DND-41 (cell line): ENCODE measurements around the gene ING1.

ENCODE experiments used
- ATAC-seq: fragments of 200-7000 bp; cut with Tn5 transposase; 3 replicates; pipeline ENCODE4 v1.9.1; 2021; ENCODE audit warnings: low read depth; ENCODE audit not compliant: insufficient read depth
- DNase-seq: peaks from one replicate; pipeline ENCODE4 v3.0.0-alpha.2; 2020
- H2AFZ ChIP-seq: 2 replicates; pipeline ENCODE4 v1.6.0; 2012; ENCODE audit warnings: low read depth, low read length
- H3K27ac ChIP-seq: 2 replicates; pipeline ENCODE4 v1.5.1; 2012; ENCODE audit warnings: low read length, inconsistent platforms
- H3K27me3 ChIP-seq: fragments of 200-600 bp; sonication (generic); 2 replicates; pipeline ENCODE4 v1.6.0; 2012; ENCODE audit warnings: low read length, mild to moderate bottlenecking, inconsistent platforms; ENCODE audit not compliant: insufficient read depth, poor library complexity
- H3K36me3 ChIP-seq: 2 replicates; pipeline ENCODE4 v1.5.1; 2012; ENCODE audit warnings: low read length, inconsistent platforms; ENCODE audit not compliant: insufficient read depth
- H3K4me1 ChIP-seq: 2 replicates; pipeline ENCODE4 v1.5.1; 2012; ENCODE audit warnings: mild to moderate bottlenecking, low read length; ENCODE audit not compliant: insufficient read depth
- H3K4me2 ChIP-seq: 2 replicates; pipeline ENCODE4 v1.6.0; 2012; ENCODE audit warnings: mild to moderate bottlenecking, moderate library complexity, low read length, inconsistent platforms; ENCODE audit not compliant: insufficient read depth
- H3K4me3 ChIP-seq, 2 experiments: fragments of 200-600 bp in 1 of 2; shearing (Covaris generic) in 1 of 2; 2 replicates each; pipeline ENCODE4 v1.5.1; 2012 to 2016; ENCODE audit warnings: inconsistent platforms in 2 of 2, low read length in 2 of 2, mild to moderate bottlenecking in 2 of 2, low read depth in 1 of 2, moderate library complexity in 1 of 2
- H3K79me2 ChIP-seq: 2 replicates; pipeline ENCODE4 v1.6.0; 2012; ENCODE audit warnings: low read length, inconsistent platforms; ENCODE audit not compliant: insufficient read depth
- H3K9ac ChIP-seq: 2 replicates; pipeline ENCODE4 v1.6.0; 2012; ENCODE audit warnings: low read depth, mild to moderate bottlenecking, inconsistent platforms, low read length, moderate library complexity
- H3K9me3 ChIP-seq: 2 replicates; pipeline ENCODE4 v1.5.1; 2012; ENCODE audit warnings: low read length, moderate library complexity, mild to moderate bottlenecking, inconsistent platforms; ENCODE audit not compliant: insufficient read depth, severe bottlenecking
- H4K20me1 ChIP-seq: 2 replicates; pipeline ENCODE4 v1.6.0; 2012; ENCODE audit warnings: low read length; ENCODE audit not compliant: insufficient read depth
- EZH2 ChIP-seq: IDR thresholded peaks from 3 replicates; pipeline ENCODE4 v1.6.1; 2012; ENCODE audit warnings: borderline replicate concordance, low read depth, mild to moderate bottlenecking, moderate library complexity, low read length, inconsistent platforms; ENCODE audit not compliant: severe bottlenecking
- TF ChIP-seq, protein P1 (sequence below): IDR thresholded peaks from 2 replicates; pipeline ENCODE4 v1.5.1; 2012; ENCODE audit warnings: borderline replicate concordance, low read length, moderate library complexity, mild to moderate bottlenecking; ENCODE audit not compliant: poor library complexity, severe bottlenecking; ENCODE audit errors: extremely low read depth

Gene ING1

DNA sequence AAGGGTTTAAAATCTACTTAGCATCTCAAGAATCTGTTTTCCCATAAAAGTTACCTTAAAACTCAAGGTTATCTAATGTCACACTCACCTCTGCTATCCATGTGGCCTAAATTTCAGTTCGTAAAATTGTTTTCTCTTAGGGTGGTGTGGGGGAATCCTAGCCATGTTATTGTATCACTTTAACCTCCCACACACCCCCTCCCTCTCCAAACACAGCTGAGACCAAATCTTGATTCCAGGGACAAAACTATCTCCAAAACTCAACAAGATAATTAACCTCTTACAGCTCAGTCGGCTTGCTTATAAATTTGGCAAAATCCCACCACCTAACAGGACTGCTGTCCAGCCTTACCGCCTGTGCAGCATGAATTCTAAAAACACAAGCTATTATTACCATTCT is 11.4 kb upstream of the ING1 start:
- TF ChIP-seq, protein P1, sequence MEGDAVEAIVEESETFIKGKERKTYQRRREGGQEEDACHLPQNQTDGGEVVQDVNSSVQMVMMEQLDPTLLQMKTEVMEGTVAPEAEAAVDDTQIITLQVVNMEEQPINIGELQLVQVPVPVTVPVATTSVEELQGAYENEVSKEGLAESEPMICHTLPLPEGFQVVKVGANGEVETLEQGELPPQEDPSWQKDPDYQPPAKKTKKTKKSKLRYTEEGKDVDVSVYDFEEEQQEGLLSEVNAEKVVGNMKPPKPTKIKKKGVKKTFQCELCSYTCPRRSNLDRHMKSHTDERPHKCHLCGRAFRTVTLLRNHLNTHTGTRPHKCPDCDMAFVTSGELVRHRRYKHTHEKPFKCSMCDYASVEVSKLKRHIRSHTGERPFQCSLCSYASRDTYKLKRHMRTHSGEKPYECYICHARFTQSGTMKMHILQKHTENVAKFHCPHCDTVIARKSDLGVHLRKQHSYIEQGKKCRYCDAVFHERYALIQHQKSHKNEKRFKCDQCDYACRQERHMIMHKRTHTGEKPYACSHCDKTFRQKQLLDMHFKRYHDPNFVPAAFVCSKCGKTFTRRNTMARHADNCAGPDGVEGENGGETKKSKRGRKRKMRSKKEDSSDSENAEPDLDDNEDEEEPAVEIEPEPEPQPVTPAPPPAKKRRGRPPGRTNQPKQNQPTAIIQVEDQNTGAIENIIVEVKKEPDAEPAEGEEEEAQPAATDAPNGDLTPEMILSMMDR: no peak
- no peak for TF ChIP-seq EZH2

DNA sequence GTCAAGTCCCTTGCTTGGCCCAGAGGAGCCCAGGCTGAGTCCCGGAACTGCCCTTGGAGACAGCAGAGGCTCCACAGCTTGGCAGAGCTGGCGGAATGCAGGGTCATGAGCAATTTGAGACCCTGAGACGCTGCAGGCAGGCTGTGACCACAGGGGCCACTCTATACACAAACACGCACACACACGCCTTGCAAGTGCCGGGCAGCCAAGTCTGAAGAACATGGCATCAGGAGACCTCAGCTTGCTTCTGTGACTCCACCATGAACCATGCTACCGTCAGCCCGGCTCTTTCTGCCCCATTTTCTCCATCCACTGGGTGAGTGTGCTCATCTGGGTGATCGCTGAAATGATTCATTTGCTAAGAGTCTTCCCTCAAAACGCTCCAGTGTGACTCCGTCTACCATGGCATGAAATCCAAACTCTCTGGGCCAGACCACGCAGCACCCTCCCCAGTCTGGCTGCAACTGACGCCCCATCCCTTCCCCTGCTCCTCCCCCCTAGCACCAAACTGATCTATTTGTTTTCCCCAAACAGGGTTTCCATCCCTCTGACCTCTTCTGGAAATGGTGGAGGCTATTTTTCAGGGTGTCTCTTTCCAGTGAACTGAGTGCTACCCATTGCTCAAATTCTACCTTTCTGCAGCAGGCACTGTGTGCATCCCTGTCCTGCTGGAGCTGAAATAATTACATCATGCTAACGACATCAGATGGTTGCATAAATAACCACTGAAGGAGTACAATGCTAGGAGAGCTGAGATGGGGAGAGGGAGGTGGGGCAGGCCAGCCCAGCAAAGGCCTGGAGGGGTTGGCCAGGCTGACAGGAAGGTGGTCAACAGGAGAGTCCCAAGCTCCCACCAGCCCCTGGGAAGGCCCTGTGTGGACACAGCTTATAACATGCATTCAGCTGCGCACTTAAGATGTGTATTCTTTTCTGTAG is 10.6 kb upstream of the ING1 start:
- peak overlapping the region; percentile 18; the same call in 1 of the 2 replicates for H3K4me2 ChIP-seq

More for the DNA sequence above, 11.4 kb upstream of the ING1 start:
- peaks cover 60% of the 10 kb centered on the region for H3K36me3 ChIP-seq
- ATAC-seq (no peak), DNase-seq (no peak)
- H3K79me2 ChIP-seq: peaks cover 58% of the 10 kb centered on the region
- H3K9ac ChIP-seq: no peak overlapping the region
- H3K4me1 ChIP-seq: peaks cover 28% of the 10 kb centered on the region
- H2AFZ ChIP-seq: no peak overlapping the region
- peaks cover 29% of the 10 kb centered on the region for H4K20me1 ChIP-seq
- no peaks in the 10 kb centered on the region for H3K9me3 ChIP-seq
- no peaks in the 10 kb centered on the region for H3K27me3 ChIP-seq
- no peak overlapping the region for H3K4me2 ChIP-seq
- H3K27ac ChIP-seq: no peak overlapping the region
- no peak overlapping the region for H3K4me3 ChIP-seq

DNA sequence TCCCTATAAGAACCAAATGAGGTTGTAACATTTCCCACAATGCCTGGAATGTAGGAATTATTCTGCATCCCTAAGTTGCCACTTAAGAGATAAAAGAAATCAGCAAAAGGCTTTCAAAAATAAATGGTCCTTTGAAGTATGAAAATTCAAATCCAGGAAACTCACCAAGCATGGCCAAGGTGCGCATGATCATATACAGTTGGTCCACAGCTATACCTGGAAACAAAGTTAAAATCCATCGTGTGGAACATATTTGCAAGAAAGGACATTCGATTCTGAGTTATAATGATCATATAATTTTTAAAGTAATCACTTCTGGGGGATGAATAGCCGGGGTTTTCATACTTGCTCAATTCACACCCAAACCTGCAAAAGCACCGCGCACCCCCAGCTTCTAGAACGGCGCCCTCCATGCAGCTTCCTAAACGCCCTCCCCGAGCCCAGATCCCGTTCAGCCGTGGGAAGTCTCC is 8.1 kb upstream of the ING1 start:
- H2AFZ ChIP-seq: peak overlapping the region; percentile 75
- H3K79me2 ChIP-seq: peaks cover 38% of the 10 kb centered on the region
- ATAC-seq: no peak
- peak overlapping the region; percentile 50 to 76; a peak in 3 of 4 replicates for H3K4me3 ChIP-seq
- peak overlapping the region; percentile 85 for H3K9ac ChIP-seq
- peaks cover 28% of the 10 kb centered on the region for H3K4me1 ChIP-seq
- DNase-seq: no peak
- H4K20me1 ChIP-seq: peaks cover 10% of the 10 kb centered on the region; the same call in 1 of the 2 replicates
- H3K4me2 ChIP-seq: peak overlapping the region; percentile 97
- H3K27ac ChIP-seq: peak overlapping the region; percentile 75
- no peaks in the 10 kb centered on the region for H3K9me3 ChIP-seq
- H3K36me3 ChIP-seq: peaks cover 30% of the 10 kb centered on the region
- TF ChIP-seq EZH2: no peak
- TF ChIP-seq, protein P1: no peak
- no peaks in the 10 kb centered on the region for H3K27me3 ChIP-seq

More for the DNA sequence above, 10.6 kb upstream of the ING1 start:
- peaks cover 24% of the 10 kb centered on the region for H4K20me1 ChIP-seq
- no peak overlapping the region for H2AFZ ChIP-seq
- DNase-seq (no peak), ATAC-seq (no peak)
- H3K4me3 ChIP-seq: no peak overlapping the region
- H3K27ac ChIP-seq: no peak overlapping the region
- no peak for TF ChIP-seq EZH2
- TF ChIP-seq, protein P1: no peak
- no peaks in the 10 kb centered on the region for H3K27me3 ChIP-seq
- peaks cover 53% of the 10 kb centered on the region for H3K36me3 ChIP-seq
- no peak overlapping the region for H3K9ac ChIP-seq
- no peaks in the 10 kb centered on the region for H3K9me3 ChIP-seq
- peaks cover 52% of the 10 kb centered on the region for H3K79me2 ChIP-seq
- peaks cover 28% of the 10 kb centered on the region for H3K4me1 ChIP-seq
